Retinal pigment epithelial cell (primary cell): Measurements from ENCODE around the gene RALGAPA2.
A peak's percentile ranks its signal among the peaks of the same experiment; 100 is the strongest.

Experiments
- DNase-seq: peaks from one replicate; pipeline ENCODE4 v3.0.0-alpha.2; 2010; ENCODE audit warnings: low read depth
- H3K4me3 ChIP-seq: 2 replicates; pipeline ENCODE4 v1.5.1; 2011; ENCODE audit warnings: mild to moderate bottlenecking, low read length, control low read depth, moderate library complexity
- TF ChIP-seq, protein P1 (sequence below): conservative IDR thresholded peaks from 2 replicates; pipeline ENCODE4 v1.5.1; 2011; ENCODE audit warnings: low read depth, low read length, control low read depth, inconsistent platforms

RALGAPA2 gene

GRCh38 chr20:20747298-20747697 lies 34.9 kb upstream of the RALGAPA2 start:
- H3K4me3 ChIP-seq: no peak overlapping the region
- TF ChIP-seq, protein P1, sequence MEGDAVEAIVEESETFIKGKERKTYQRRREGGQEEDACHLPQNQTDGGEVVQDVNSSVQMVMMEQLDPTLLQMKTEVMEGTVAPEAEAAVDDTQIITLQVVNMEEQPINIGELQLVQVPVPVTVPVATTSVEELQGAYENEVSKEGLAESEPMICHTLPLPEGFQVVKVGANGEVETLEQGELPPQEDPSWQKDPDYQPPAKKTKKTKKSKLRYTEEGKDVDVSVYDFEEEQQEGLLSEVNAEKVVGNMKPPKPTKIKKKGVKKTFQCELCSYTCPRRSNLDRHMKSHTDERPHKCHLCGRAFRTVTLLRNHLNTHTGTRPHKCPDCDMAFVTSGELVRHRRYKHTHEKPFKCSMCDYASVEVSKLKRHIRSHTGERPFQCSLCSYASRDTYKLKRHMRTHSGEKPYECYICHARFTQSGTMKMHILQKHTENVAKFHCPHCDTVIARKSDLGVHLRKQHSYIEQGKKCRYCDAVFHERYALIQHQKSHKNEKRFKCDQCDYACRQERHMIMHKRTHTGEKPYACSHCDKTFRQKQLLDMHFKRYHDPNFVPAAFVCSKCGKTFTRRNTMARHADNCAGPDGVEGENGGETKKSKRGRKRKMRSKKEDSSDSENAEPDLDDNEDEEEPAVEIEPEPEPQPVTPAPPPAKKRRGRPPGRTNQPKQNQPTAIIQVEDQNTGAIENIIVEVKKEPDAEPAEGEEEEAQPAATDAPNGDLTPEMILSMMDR: no peak
- no peak for DNase-seq

GRCh38 chr20:20744170-20744725 lies 31.8 kb upstream of the RALGAPA2 start:
- TF ChIP-seq, protein P1: no peak
- H3K4me3 ChIP-seq: no peak overlapping the region
- no peak for DNase-seq

GRCh38 chr20:20743511-20744169 lies 31.2 kb upstream of the RALGAPA2 start:
- peak overlapping the region; percentile 16 for H3K4me3 ChIP-seq
- DNase-seq: peak; percentile 34
- TF ChIP-seq, protein P1: no peak

GRCh38 chr20:20741087-20742045 lies 28.9 kb upstream of the RALGAPA2 start:
- TF ChIP-seq, protein P1: no peak
- DNase-seq: no peak
- H3K4me3 ChIP-seq: no peak overlapping the region

DNA sequence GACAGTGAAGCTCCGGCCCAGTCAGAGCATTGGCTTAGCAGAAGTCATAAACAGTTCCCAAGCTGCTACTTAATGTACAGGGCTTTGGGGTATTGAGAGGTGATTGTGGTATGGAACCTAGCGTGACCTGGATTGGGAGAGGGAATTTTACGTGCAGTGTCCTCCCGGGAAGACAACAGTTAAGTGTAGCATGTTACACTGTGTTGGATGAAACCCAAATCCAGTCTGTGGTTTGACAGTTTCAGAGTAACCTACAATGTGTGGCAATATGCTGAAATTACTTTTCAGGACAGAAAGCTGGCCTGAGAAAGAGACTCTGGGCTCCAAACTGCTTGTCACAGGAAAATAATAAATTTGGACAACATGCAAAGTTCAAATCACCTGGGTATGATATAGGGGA lies 28.1 kb upstream of the RALGAPA2 start:
- DNase-seq: no peak
- H3K4me3 ChIP-seq: no peak overlapping the region
- TF ChIP-seq, protein P1: no peak

DNA sequence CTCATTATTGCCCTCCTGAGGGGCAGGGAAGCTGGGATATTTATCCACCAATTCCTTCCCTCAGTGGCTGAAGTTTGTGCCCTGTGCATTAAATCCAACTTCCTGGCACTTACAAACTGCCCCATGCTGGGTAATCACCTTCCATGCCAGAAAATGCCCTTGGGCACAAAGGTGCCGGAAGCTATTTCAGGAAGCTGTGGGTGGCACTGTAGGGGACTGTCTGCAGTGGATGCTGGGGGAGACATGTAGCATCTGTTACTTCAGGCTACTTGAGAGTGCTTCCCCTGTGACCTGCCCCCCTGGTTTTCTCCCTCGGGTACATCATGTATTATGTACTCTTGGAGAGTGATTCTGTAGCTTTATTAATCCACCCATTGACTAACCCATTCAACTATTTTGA lies 24.7 kb upstream of the RALGAPA2 start:
- no peak overlapping the region for H3K4me3 ChIP-seq
- TF ChIP-seq, protein P1: no peak
- DNase-seq: no peak
